Osteocyte (in vitro differentiated cells): ENCODE measurements around the gene NPSR1. TPM values are rescaled to one million over a fixed set of nuclear protein-coding genes. Genes with fewer than 3 reads are reported as not detected.

Source experiments
- DNase-seq: peaks from one replicate; pipeline ENCODE4 v3.0.0; 2021; ENCODE audit warnings: mixed read lengths; ENCODE audit not compliant: unreplicated experiment; ENCODE audit errors: extremely low spot score
- H3K27ac Mint-ChIP-seq: one replicate; pipeline ENCODE4 v1.8.0; 2021; ENCODE audit warnings: mild to moderate bottlenecking, mixed read lengths; ENCODE audit not compliant: unreplicated experiment
- H3K27me3 Mint-ChIP-seq: one replicate; pipeline ENCODE4 v1.8.0; 2021; ENCODE audit warnings: mixed read lengths; ENCODE audit not compliant: unreplicated experiment
- H3K36me3 Mint-ChIP-seq: one replicate; pipeline ENCODE4 v1.8.0; 2021; ENCODE audit warnings: mixed read lengths; ENCODE audit not compliant: unreplicated experiment
- H3K4me1 Mint-ChIP-seq: one replicate; pipeline ENCODE4 v1.8.0; 2021; ENCODE audit warnings: mixed read lengths; ENCODE audit not compliant: unreplicated experiment
- H3K4me3 Mint-ChIP-seq: one replicate; pipeline ENCODE4 v1.8.0; 2021; ENCODE audit warnings: mild to moderate bottlenecking, moderate library complexity, mixed read lengths; ENCODE audit not compliant: unreplicated experiment
- H3K9me3 Mint-ChIP-seq: one replicate; pipeline ENCODE4 v1.8.0; 2021; ENCODE audit warnings: mixed read lengths; ENCODE audit not compliant: unreplicated experiment
- total RNA-seq: library from RNA; stranded (reverse); gene quantifications from 2 replicates; pipeline ENCODE4 v1.2.1, GENCODE V29; 2021
- TF ChIP-seq, protein P1 (sequence below): fragments of 200-600 bp; sonication (generic); IDR thresholded peaks from 2 replicates; pipeline ENCODE4 v1.5.0; 2021; ENCODE audit warnings: antibody characterized with exemption, mild to moderate bottlenecking, moderate library complexity

The NPSR1 gene
- total RNA-seq, 1 donor from 2014 or later, result not detected

DNA sequence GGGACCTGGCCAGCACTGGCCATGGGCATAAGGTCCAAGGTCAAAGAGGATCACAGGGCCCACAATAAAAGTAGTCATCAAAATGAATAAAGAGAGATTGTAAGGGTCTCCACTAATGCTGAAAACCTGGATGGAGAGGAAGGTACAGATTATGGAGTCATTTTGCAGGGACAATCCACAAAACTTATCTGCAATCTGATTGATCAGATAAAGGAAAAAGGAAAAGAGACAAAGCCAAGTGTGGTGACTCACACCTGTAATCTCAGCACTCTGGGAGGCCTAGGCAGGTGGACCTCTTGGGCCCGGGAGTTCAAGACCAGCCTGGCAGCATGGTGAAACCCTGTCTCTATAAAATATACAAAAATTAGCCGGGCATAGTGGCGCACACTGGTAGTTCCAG is 174.0 kb downstream of the NPSR1 start:
- H3K27me3 Mint-ChIP-seq, result peaks cover 33% of the 10 kb centered on the region
- no peak overlapping the region for H3K4me3 Mint-ChIP-seq
- H3K36me3 Mint-ChIP-seq, result no peaks in the 10 kb centered on the region
- no peaks in the 10 kb centered on the region for H3K9me3 Mint-ChIP-seq
- DNase-seq, result no peak
- TF ChIP-seq, protein P1, sequence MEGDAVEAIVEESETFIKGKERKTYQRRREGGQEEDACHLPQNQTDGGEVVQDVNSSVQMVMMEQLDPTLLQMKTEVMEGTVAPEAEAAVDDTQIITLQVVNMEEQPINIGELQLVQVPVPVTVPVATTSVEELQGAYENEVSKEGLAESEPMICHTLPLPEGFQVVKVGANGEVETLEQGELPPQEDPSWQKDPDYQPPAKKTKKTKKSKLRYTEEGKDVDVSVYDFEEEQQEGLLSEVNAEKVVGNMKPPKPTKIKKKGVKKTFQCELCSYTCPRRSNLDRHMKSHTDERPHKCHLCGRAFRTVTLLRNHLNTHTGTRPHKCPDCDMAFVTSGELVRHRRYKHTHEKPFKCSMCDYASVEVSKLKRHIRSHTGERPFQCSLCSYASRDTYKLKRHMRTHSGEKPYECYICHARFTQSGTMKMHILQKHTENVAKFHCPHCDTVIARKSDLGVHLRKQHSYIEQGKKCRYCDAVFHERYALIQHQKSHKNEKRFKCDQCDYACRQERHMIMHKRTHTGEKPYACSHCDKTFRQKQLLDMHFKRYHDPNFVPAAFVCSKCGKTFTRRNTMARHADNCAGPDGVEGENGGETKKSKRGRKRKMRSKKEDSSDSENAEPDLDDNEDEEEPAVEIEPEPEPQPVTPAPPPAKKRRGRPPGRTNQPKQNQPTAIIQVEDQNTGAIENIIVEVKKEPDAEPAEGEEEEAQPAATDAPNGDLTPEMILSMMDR, result no peak
- H3K27ac Mint-ChIP-seq, result no peak overlapping the region
- H3K4me1 Mint-ChIP-seq, result peaks cover 3% of the 10 kb centered on the region

DNA sequence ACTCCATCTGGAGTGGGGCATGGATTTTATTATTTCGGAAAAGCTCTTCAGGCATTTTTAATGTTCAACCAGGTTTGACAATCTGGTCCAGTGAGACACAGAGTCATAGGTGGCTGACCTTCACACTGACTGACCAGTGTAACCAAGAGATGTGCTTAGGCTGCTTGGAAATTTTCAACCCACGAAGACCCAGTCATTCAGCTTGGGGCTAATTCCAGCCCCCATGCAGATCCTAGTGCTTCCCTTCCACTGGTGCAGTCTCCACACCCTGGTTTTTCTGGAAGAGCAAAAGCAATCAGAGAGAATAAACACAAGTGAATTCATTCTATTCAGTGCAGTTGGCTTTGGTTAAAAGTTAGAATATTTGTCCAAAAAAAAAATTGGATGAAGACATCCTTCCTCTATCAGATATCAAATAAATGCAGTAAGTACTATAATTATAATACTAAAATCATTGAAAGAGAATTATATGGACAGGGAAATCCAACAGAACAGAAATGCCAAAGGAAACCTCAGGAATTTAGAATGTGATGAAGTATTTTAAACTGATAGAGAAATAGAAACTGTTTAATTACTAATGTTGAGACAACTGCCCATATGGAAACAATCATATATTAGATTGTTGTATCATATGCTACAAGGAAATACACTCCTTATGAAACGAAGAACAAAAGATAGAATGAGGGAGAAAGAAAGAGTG is 178.0 kb downstream of the NPSR1 start:
- Mint-ChIP-seq H3K4me1 (peaks cover 14% of the 10 kb centered on the region), H3K9me3 (peaks cover 3% of the 10 kb centered on the region), H3K36me3 (no peaks in the 10 kb centered on the region), H3K27me3 (peaks cover 13% of the 10 kb centered on the region), H3K4me3 (no peak overlapping the region), H3K27ac (peak overlapping the region; percentile 29)
- TF ChIP-seq, protein P1, result no peak
- DNase-seq, result no peak

DNA sequence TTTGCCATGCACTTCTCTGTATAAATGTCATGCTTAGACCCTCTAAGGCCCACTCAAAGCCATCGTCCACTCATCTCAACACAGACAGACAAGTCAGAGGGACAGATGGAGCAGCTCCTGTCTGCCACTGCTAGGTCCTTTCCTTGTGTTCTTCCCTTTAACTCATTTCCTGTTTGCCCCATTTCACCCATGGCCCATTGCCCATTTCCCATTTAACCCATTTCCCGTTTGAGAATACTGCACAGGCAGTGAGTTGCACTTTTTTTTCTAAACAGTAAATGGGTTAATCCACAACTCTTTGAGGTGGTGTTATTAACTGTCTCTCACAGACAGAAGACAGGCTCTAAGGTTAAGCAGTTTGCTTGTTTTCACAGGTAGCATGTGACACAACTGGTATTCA is 179.3 kb downstream of the NPSR1 start:
- H3K4me1 Mint-ChIP-seq, result peaks cover 14% of the 10 kb centered on the region
- DNase-seq, result no peak
- H3K9me3 Mint-ChIP-seq, result peaks cover 3% of the 10 kb centered on the region
- H3K4me3 Mint-ChIP-seq, result no peak overlapping the region
- peaks cover 9% of the 10 kb centered on the region for H3K27me3 Mint-ChIP-seq
- H3K27ac Mint-ChIP-seq, result no peak overlapping the region
- TF ChIP-seq, protein P1, result no peak
- H3K36me3 Mint-ChIP-seq, result no peaks in the 10 kb centered on the region

DNA sequence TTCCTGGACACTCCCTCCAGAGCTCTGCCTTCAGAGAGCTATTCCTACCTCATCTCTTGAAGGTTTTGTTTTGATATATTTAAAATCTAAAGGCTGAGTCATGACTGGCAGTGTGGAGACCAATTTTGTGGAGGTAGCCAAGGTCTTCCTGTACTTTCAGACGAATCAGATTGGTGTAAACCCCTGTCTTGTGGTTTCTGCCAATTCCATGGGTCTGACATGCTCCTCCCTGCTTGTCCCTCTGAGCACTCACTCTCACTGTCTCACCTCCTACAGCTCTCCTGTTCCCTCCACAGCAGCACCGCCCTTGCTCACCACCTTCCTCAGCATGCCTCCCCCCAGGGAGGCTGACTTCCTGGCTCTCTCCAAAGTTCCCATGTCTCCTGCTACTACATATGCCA is 179.8 kb downstream of the NPSR1 start:
- no peak overlapping the region for H3K27ac Mint-ChIP-seq
- peaks cover 9% of the 10 kb centered on the region for H3K27me3 Mint-ChIP-seq
- DNase-seq, result no peak
- H3K4me3 Mint-ChIP-seq, result no peak overlapping the region
- peaks cover 14% of the 10 kb centered on the region for H3K4me1 Mint-ChIP-seq
- TF ChIP-seq, protein P1, result no peak
- H3K9me3 Mint-ChIP-seq, result peaks cover 3% of the 10 kb centered on the region
- no peaks in the 10 kb centered on the region for H3K36me3 Mint-ChIP-seq

DNA sequence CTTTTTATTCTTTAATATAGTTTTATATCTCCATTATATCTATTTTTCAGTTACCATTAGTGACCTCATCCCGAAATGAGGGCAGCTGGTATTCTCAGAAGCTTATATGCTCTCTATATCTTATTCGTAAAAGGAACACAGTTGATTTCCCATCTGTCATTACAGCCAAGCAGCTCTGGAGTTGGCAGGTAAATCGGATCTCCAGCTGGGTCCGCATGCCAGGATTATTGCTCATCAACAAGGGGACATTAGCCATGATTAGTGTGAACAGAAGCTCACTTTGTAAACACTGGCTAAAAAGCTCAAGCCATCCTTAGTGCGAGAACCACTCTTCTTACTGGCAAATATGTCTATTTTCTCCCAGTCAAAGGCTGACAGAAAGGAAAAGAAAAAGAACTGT is 180.3 kb downstream of the NPSR1 start:
- H3K9me3 Mint-ChIP-seq, result peaks cover 3% of the 10 kb centered on the region
- DNase-seq, result no peak
- TF ChIP-seq, protein P1, result no peak
- H3K36me3 Mint-ChIP-seq, result no peaks in the 10 kb centered on the region
- no peak overlapping the region for H3K27ac Mint-ChIP-seq
- peaks cover 14% of the 10 kb centered on the region for H3K4me1 Mint-ChIP-seq
- no peak overlapping the region for H3K4me3 Mint-ChIP-seq
- H3K27me3 Mint-ChIP-seq, result peaks cover 11% of the 10 kb centered on the region
